ENCODE data around the gene FAM32A.

DNA sequence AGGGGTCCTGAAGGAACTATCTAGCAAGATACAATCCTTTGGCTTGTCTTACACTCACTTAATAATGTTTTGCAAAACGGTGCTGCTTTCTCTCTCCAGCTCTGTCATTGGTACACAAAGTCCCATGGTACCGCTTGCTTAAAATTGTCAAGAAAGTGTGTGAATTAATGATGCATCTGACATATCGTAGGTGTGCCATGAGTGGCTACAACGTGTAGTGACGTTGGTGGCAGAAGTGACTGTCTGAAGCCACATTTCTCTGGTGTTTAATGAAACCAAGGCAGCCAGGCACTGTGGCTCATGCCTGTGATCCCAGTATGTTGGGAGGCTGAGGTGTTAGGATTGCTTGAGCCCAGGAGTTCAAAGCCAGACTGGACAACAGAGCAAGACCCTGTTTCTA, 39.1 kb upstream of the FAM32A start:
- TF ChIP-seq EZH2phosphoT487 (IDR thresholded peaks at IDR 0.05; ENCODE audit: borderline replicate concordance) = no peak
- TF ChIP-seq, protein P1, sequence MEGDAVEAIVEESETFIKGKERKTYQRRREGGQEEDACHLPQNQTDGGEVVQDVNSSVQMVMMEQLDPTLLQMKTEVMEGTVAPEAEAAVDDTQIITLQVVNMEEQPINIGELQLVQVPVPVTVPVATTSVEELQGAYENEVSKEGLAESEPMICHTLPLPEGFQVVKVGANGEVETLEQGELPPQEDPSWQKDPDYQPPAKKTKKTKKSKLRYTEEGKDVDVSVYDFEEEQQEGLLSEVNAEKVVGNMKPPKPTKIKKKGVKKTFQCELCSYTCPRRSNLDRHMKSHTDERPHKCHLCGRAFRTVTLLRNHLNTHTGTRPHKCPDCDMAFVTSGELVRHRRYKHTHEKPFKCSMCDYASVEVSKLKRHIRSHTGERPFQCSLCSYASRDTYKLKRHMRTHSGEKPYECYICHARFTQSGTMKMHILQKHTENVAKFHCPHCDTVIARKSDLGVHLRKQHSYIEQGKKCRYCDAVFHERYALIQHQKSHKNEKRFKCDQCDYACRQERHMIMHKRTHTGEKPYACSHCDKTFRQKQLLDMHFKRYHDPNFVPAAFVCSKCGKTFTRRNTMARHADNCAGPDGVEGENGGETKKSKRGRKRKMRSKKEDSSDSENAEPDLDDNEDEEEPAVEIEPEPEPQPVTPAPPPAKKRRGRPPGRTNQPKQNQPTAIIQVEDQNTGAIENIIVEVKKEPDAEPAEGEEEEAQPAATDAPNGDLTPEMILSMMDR (conservative IDR thresholded peaks at IDR 0.05; ENCODE audit: low read length) = no peak
